Measurements from ENCODE around the gene SLC8A2. TPM values are rescaled to one million over a fixed set of nuclear protein-coding genes. Genes with fewer than 3 reads are reported as not detected.
A peak's percentile ranks its signal among the peaks of the same experiment; 100 is the strongest.

SLC8A2 gene
- total and polyA plus RNA-seq, 11 donors, result 0.08 to 0.67 (median 0.29) TPM; not detected in 4

DNA sequence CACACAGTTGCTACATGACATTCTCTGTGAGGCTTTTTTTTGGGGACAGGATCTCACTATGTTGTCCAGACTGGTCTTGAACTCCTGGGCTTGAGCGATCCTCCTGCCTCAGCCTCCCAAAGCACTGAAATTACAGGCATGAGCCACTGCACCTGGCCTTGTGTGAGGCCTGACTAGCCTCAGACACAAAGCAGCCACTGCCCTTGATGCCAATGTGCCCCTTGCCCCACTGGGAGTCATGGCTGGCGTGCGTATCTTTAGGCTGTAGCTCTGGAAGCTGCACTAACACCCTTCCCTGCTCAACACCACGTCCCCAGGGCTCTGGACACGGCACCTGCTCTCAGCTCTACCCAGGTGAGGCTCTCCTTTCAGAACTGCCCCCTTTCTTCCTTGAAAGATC lies 26.9 kb upstream of the SLC8A2 start:
- Histone ChIP-seq H3K27ac (peak overlapping the region in 2 of 12 donors; percentile 29 to 44), H3K27me3 (no peaks in the 10 kb centered on the region), H3K36me3 (peaks cover 0 to 89% (median 77%) of the 10 kb centered on the region in 9 donors), H3K9me3 (no peaks in the 10 kb centered on the region), H3K4me3 (no peak overlapping the region), H3K4me1 (peaks cover 0 to 48% (median 19%) of the 10 kb centered on the region in 12 donors)
- WGBS, 4 donors, result 88 to 97% (median 96%) methylated on average over 5 of the region's 5 CpGs
- ATAC-seq, result no peak
- intact Hi-C loops (cut with DNase I), result no loop called here
- TF ChIP-seq CTCF (IDR thresholded peaks at IDR 0.05) (no peak), POLR2A (IDR thresholded peaks at IDR 0.05) (no peak)
- DNase-seq, result peak in 1 of 5 donors; percentile 13

DNA sequence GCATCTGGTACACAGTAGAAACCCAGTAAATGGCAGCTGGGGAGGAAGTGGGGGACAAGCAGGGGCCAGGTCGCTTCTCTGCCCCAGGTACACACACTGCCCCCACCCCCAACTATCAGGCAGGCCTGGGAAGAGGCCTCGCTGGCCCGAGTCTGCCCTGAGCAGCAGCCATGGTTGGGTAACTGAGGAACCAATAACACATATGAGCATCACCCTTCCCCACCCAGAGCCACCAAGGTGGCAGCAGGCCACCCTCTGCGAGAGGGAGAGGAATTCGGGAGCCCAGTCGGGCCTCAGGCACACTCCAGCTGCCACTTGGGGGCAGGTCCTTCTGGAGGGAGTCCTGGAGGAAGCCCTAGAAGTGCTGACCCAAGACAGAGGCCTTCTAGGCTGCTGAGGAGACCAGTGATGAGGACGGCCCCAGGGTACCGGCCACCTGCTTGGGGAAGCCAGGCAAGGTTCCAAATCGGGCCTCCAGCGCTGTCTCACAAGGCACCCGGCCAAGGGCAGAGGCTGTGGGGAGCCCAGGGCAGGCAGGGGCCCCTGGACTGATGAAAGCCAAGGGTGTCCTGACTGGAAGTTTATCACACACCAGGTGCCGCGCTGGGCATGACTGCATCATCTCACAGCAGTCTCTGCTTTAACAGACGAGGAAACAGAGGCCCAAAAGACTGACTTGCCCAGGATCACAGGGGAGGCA lies 26.3 kb upstream of the SLC8A2 start:
- peaks cover 0 to 89% (median 73%) of the 10 kb centered on the region in 9 donors for H3K36me3 ChIP-seq
- TF ChIP-seq CTCF (IDR thresholded peaks at IDR 0.05), result no peak
- no peak for TF ChIP-seq POLR2A (IDR thresholded peaks at IDR 0.05)
- ATAC-seq (peak in 2 of 4 donors; percentile 11 to 17), DNase-seq (peak in 1 of 5 donors; percentile 37)
- no peaks in the 10 kb centered on the region for H3K27me3 ChIP-seq
- no peak overlapping the region for H3K4me3 ChIP-seq
- H3K27ac ChIP-seq, result peak overlapping the region in 2 of 12 donors; percentile 29 to 44
- no peaks in the 10 kb centered on the region for H3K9me3 ChIP-seq
- peaks cover 0 to 54% (median 20%) of the 10 kb centered on the region in 12 donors for H3K4me1 ChIP-seq
- WGBS, 4 donors, result 56 to 65% (median 63%) methylated on average over 7 to 14 of the region's 14 CpGs
- intact Hi-C loops (cut with DNase I), result no loop called here

GRCh38 chr19:47497050-47497766 lies 25.5 kb upstream of the SLC8A2 start:
- Histone ChIP-seq H3K27ac (peak overlapping the region in 2 of 12 donors; percentile 29 to 44), H3K27me3 (no peaks in the 10 kb centered on the region), H3K4me3 (no peak overlapping the region), H3K36me3 (peaks cover 0 to 89% (median 73%) of the 10 kb centered on the region in 9 donors), H3K4me1 (peaks cover 0 to 62% (median 22%) of the 10 kb centered on the region in 12 donors), H3K9me3 (no peaks in the 10 kb centered on the region)
- intact Hi-C loops (cut with DNase I), result no loop called here
- DNase-seq (peak in 2 of 5 donors; percentile 26 to 56), ATAC-seq (peak in 2 of 4 donors; percentile 13 to 14)
- TF ChIP-seq POLR2A (IDR thresholded peaks at IDR 0.05) (no peak), CTCF (IDR thresholded peaks at IDR 0.05) (no peak)
- 65 to 80% (median 74%) methylated on average over 15 to 23 of the region's 23 CpGs for WGBS, 4 donors
